ENCODE data around the gene TBC1D32. TPM values are rescaled to one million over a fixed set of nuclear protein-coding genes. Genes with fewer than 3 reads are reported as not detected.
"Not testable (repeated sequence)": the region's sequence is repeated elsewhere in the genome, so short reads cannot be mapped to it uniquely, and the experiment has no call there.

TBC1D32 gene
- total RNA-seq, 1 experiment from 2014 or later = 4.2 TPM

- DNase-seq (ENCODE audit: low spot score) = peak; percentile 49
These were observed 111.6 kb downstream of the TBC1D32 start for GRCh38 chr6:121222656-121223055.

- no peak for DNase-seq (ENCODE audit: low spot score)
These were observed 117.4 kb downstream of the TBC1D32 start for GRCh38 chr6:121216928-121217327.

GRCh38 chr6:121213341-121213740 is 120.9 kb downstream of the TBC1D32 start:
- DNase-seq (ENCODE audit: low spot score) = not testable (repeated sequence)

GRCh38 chr6:121210943-121211342 is 123.3 kb downstream of the TBC1D32 start:
- no peak for DNase-seq (ENCODE audit: low spot score)

GRCh38 chr6:121205569-121205968 is 128.7 kb downstream of the TBC1D32 start:
- DNase-seq (ENCODE audit: low spot score) = no peak

GRCh38 chr6:121201105-121201504 is 133.2 kb downstream of the TBC1D32 start:
- no peak for DNase-seq (ENCODE audit: low spot score)

GRCh38 chr6:121196042-121196441 is 138.2 kb downstream of the TBC1D32 start:
- not testable (repeated sequence) for DNase-seq (ENCODE audit: low spot score)

GRCh38 chr6:121190122-121190521 is 144.2 kb downstream of the TBC1D32 start:
- no peak for DNase-seq (ENCODE audit: low spot score)

- no peak for DNase-seq (ENCODE audit: low spot score)
These were observed 145.9 kb downstream of the TBC1D32 start for GRCh38 chr6:121188356-121188755.

GRCh38 chr6:121187833-121188200 is 146.5 kb downstream of the TBC1D32 start:
- DNase-seq (ENCODE audit: low spot score) = peak; percentile 61

GRCh38 chr6:121187200-121187832 is 147.0 kb downstream of the TBC1D32 start:
- DNase-seq (ENCODE audit: low spot score) = no peak

GRCh38 chr6:121183742-121184141 is 150.5 kb downstream of the TBC1D32 start:
- DNase-seq (ENCODE audit: low spot score) = no peak

GRCh38 chr6:121175827-121176226 is 158.5 kb downstream of the TBC1D32 start:
- no peak for DNase-seq (ENCODE audit: low spot score)

GRCh38 chr6:121172451-121172850 is 161.8 kb downstream of the TBC1D32 start:
- DNase-seq (ENCODE audit: low spot score) = not testable (repeated sequence)

GRCh38 chr6:121171879-121172278 is 162.4 kb downstream of the TBC1D32 start:
- no peak for DNase-seq (ENCODE audit: low spot score)

GRCh38 chr6:121161886-121162285 is 172.4 kb downstream of the TBC1D32 start:
- no peak for DNase-seq (ENCODE audit: low spot score)

GRCh38 chr6:121160276-121160675 is 174.0 kb downstream of the TBC1D32 start:
- DNase-seq (ENCODE audit: low spot score) = no peak

- no peak for DNase-seq (ENCODE audit: low spot score)
These were observed 175.4 kb downstream of the TBC1D32 start for GRCh38 chr6:121158891-121159290.

GRCh38 chr6:121158438-121158837 is 175.8 kb downstream of the TBC1D32 start:
- DNase-seq (ENCODE audit: low spot score) = no peak

- no peak for DNase-seq (ENCODE audit: low spot score)
These were observed 176.4 kb downstream of the TBC1D32 start for GRCh38 chr6:121157906-121158305.

- no peak for DNase-seq (ENCODE audit: low spot score)
These were observed 190.8 kb downstream of the TBC1D32 start for GRCh38 chr6:121143476-121143875.

GRCh38 chr6:121142093-121142492 is 192.2 kb downstream of the TBC1D32 start:
- DNase-seq (ENCODE audit: low spot score) = no peak

- DNase-seq (ENCODE audit: low spot score) = no peak
These were observed 198.9 kb downstream of the TBC1D32 start for GRCh38 chr6:121135425-121135824.

- DNase-seq (ENCODE audit: low spot score) = no peak
These were observed 199.4 kb downstream of the TBC1D32 start for GRCh38 chr6:121134922-121135321.
